ENCODE data around the gene GLS. TPM values are rescaled to one million over a fixed set of nuclear protein-coding genes. Genes with fewer than 3 reads are reported as not detected.

Gene GLS
- total and polyA plus RNA-seq, 9 donors: 20.2 to 141 (median 76.0) TPM

- no peaks in the 10 kb centered on the region for H3K4me1 ChIP-seq (ENCODE audit: insufficient read depth)
- TF ChIP-seq POLR2A (IDR thresholded peaks at IDR 0.05) (no peak), CTCF (IDR thresholded peaks at IDR 0.05) (no peak), EP300 (IDR thresholded peaks at IDR 0.05) (no peak)
- WGBS, 3 donors: 6 to 21% (median 8%) methylated on average over 14 of the region's 14 CpGs
- DNase-seq: peak; percentile 68 to 86 (median 80)
- H3K27me3 ChIP-seq: no peaks in the 10 kb centered on the region
- H3K9me3 ChIP-seq: no peaks in the 10 kb centered on the region
- H3K4me3 ChIP-seq: no peak overlapping the region
- intact Hi-C loops (cut with DNase I): no loop called here
- peak overlapping the region; percentile 28 to 54 for H3K27ac ChIP-seq
- no peaks in the 10 kb centered on the region for H3K36me3 ChIP-seq
These were observed 99.4 kb downstream of the GLS start for GRCh38 chr2:190979906-190980629.

GRCh38 chr2:190980630-190981209 is 100.1 kb downstream of the GLS start:
- intact Hi-C loops (cut with DNase I): no loop called here
- 38 to 62% (median 48%) methylated on average over 10 of the region's 10 CpGs for WGBS, 3 donors
- Histone ChIP-seq H3K4me3 (no peak overlapping the region), H3K27ac (peak overlapping the region in 1 of 2 donors; percentile 54), H3K9me3 (no peaks in the 10 kb centered on the region), H3K36me3 (no peaks in the 10 kb centered on the region), H3K27me3 (no peaks in the 10 kb centered on the region), H3K4me1 (ENCODE audit: insufficient read depth) (no peaks in the 10 kb centered on the region)
- TF ChIP-seq POLR2A (IDR thresholded peaks at IDR 0.05) (no peak), EP300 (IDR thresholded peaks at IDR 0.05) (no peak), CTCF (IDR thresholded peaks at IDR 0.05) (no peak)
- DNase-seq: no peak

- intact Hi-C loops (cut with DNase I): no loop called here
- DNase-seq: no peak
- H3K4me3 ChIP-seq: no peak overlapping the region
- H3K27ac ChIP-seq: no peak overlapping the region
- no peaks in the 10 kb centered on the region for H3K9me3 ChIP-seq
- H3K4me1 ChIP-seq (ENCODE audit: insufficient read depth): no peaks in the 10 kb centered on the region
- no peak for TF ChIP-seq POLR2A (IDR thresholded peaks at IDR 0.05)
- no peak for TF ChIP-seq EP300 (IDR thresholded peaks at IDR 0.05)
- no peak for TF ChIP-seq CTCF (IDR thresholded peaks at IDR 0.05)
- 84 to 92% (median 87%) methylated on average over 6 of the region's 6 CpGs for WGBS, 3 donors
- H3K36me3 ChIP-seq: no peaks in the 10 kb centered on the region
- no peaks in the 10 kb centered on the region for H3K27me3 ChIP-seq
These were observed 100.7 kb downstream of the GLS start for GRCh38 chr2:190981333-190981732.

GRCh38 chr2:190981733-190982132 is 101.1 kb downstream of the GLS start:
- no peaks in the 10 kb centered on the region for H3K4me1 ChIP-seq (ENCODE audit: insufficient read depth)
- WGBS, 3 donors: 96 to 100% (median 97%) methylated on average over 1 of the region's 1 CpG
- H3K36me3 ChIP-seq: no peaks in the 10 kb centered on the region
- intact Hi-C loops (cut with DNase I): no loop called here
- no peaks in the 10 kb centered on the region for H3K27me3 ChIP-seq
- H3K9me3 ChIP-seq: no peaks in the 10 kb centered on the region
- no peak overlapping the region for H3K27ac ChIP-seq
- H3K4me3 ChIP-seq: no peak overlapping the region
- TF ChIP-seq POLR2A (IDR thresholded peaks at IDR 0.05) (no peak), EP300 (IDR thresholded peaks at IDR 0.05) (no peak), CTCF (IDR thresholded peaks at IDR 0.05) (no peak)
- no peak for DNase-seq
